ENCODE results near the gene GRM3. TPM values are rescaled to one million over a fixed set of nuclear protein-coding genes. Genes with fewer than 3 reads are reported as not detected.
A peak's percentile ranks its signal among the peaks of the same experiment; 100 is the strongest.

Gene GRM3
- total and polyA plus RNA-seq, 2 of the 8 experiments (the other 6 are each of a cell fraction or from before 2014, with no cell fraction given), result 3.1 to 4.2 TPM

- Histone ChIP-seq H3K14ac (ENCODE audit: insufficient read length) (no peak overlapping the region), H2BK12ac (ENCODE audit: low read depth, low read length) (no peak overlapping the region), H3K4me2 (ENCODE audit: insufficient read depth in 1 of 2, low read depth in 2 of 2, low read length in 2 of 2) (no peak overlapping the region), H3K9me3 (ENCODE audit: insufficient read depth in 2 of 2, low read depth in 1 of 2, low read length in 1 of 2) (no peaks in the 10 kb centered on the region), H3K4ac (replicated peaks; ENCODE audit: insufficient read length, low read depth, low read length) (no peak overlapping the region), H2AFZ (ENCODE audit: low read length) (no peak overlapping the region), H3K9ac (replicated peaks in 1 of 4; ENCODE audit: extremely low read depth in 1 of 4, low read depth in 3 of 4, low read length in 3 of 4) (no peak overlapping the region), H4K91ac (replicated peaks; ENCODE audit: insufficient read length, low read length) (no peak overlapping the region), H3K79me2 (ENCODE audit: control insufficient read depth in 1 of 2, insufficient read depth in 2 of 2, low read length in 2 of 2) (no peaks in the 10 kb centered on the region), H3K27me3 (replicated peaks in 1 of 4; ENCODE audit: control insufficient read depth in 3 of 4, extremely low read depth in 1 of 4, insufficient read depth in 3 of 4, low read length in 3 of 4) (no peaks in the 10 kb centered on the region), H3K4me1 (replicated peaks in 1 of 4; ENCODE audit: control insufficient read depth in 3 of 4, insufficient read depth in 4 of 4, low read length in 3 of 4) (no peaks in the 10 kb centered on the region), H3K23ac (ENCODE audit: insufficient read length) (no peak overlapping the region), H2BK120ac (replicated peaks; ENCODE audit: low read depth, low read length) (no peak overlapping the region), H3K23me2 (ENCODE audit: low read depth, low read length) (no peaks in the 10 kb centered on the region; the same call in 1 of the 2 replicates), H2AK5ac (ENCODE audit: low read depth, low read length) (no peak overlapping the region), H3K56ac (replicated peaks; ENCODE audit: insufficient read length, low read depth, low read length) (no peak overlapping the region), H3K36me3 (ENCODE audit: control insufficient read depth in 2 of 4, insufficient read depth in 4 of 4, low read length in 3 of 4) (peaks cover 0 to 13% (median 4%) of the 10 kb centered on the region in 4 experiments; a peak in 3 of 8 replicates), H3K27ac (ENCODE audit: low read depth, low read length) (no peak overlapping the region), H3K4me3 (ENCODE audit: extremely low read depth in 1 of 4, insufficient read depth in 2 of 4, low read depth in 3 of 4, low read length in 4 of 4) (no peak overlapping the region), H4K8ac (ENCODE audit: extremely low read depth, insufficient read depth, low read length) (no peak overlapping the region), H3K18ac (ENCODE audit: extremely low read depth, low read length) (no peak overlapping the region), H3K79me1 (ENCODE audit: low read depth, low read length) (no peaks in the 10 kb centered on the region), H2BK20ac (ENCODE audit: low read length) (no peak overlapping the region), H2BK5ac (ENCODE audit: low read depth, low read length) (no peak overlapping the region), H2BK15ac (ENCODE audit: low read length) (no peak overlapping the region), H4K5ac (ENCODE audit: insufficient read length, low read depth, low read length) (no peak overlapping the region), H4K20me1 (replicated peaks in 1 of 2; ENCODE audit: control insufficient read depth in 1 of 2, insufficient read depth in 2 of 2, low read length in 2 of 2) (no peaks in the 10 kb centered on the region)
- FAIRE-seq (peak; percentile 84), DNase-seq (ENCODE audit: low read depth in 1 of 2, low spot score in 2 of 2) (no peak)
- WGBS, 2 experiments (ENCODE audit: extremely low coverage in 1 of 2, insufficient coverage in 1 of 2, insufficient read length in 1 of 2, insufficient replicate concordance in 2 of 2, low coverage in 1 of 2, low lambda C conversion rate in 2 of 2, missing lambda C conversion rate in 1 of 2), result 56% methylated on average over 3 of the region's 3 CpGs; no CpG with 5 or more reads in 1 of the 2 experiments
- ChIA-PET POLR2A (ENCODE audit: partially characterized antibody) (interaction anchor here (0.7 to 1.2 kb wide), 3 partner anchors 11 to 247 kb away, joined by 3 read pairs; partner anchors contain the start of gene DMTF1), CTCF (ENCODE audit: partially characterized antibody) (interaction anchor here (0.6 to 3.2 kb wide), 39 partner anchors 8 to 423 kb away, joined by 3 to 29 read pairs (median 4); no protein-coding TSS in a partner anchor)
- TF ChIP-seq KDM1A (IDR thresholded peaks at IDR 0.05; ENCODE audit: borderline replicate concordance, low read length) (no peak), CTCF (IDR thresholded peaks at IDR 0.05; ENCODE audit: control extremely low read depth in 1 of 3, insufficient read depth in 1 of 3, low read depth in 1 of 3, low read length in 3 of 3) (peak in 2 of 3 experiments; percentile 57 to 71; a peak in 3 of 4 replicates), JUND (IDR thresholded peaks at IDR 0.05; ENCODE audit: low read length) (no peak), YY1 (IDR thresholded peaks at IDR 0.05; ENCODE audit: low read depth, low read length) (no peak), RAD21 (IDR thresholded peaks at IDR 0.05 in 1 of 2, conservative IDR thresholded peaks at IDR 0.05 in 1 of 2; ENCODE audit: low read depth in 2 of 2, low read length in 2 of 2) (peak; percentile 83 to 89)
Measured at GRCh38 chr7:86904949-86905834, 261.5 kb downstream of the GRM3 start.

All from H1 (cell line).